Measurements from ENCODE around the gene ZNF579. TPM values are rescaled to one million over a fixed set of nuclear protein-coding genes. Genes with fewer than 3 reads are reported as not detected.
A peak's percentile ranks its signal among the peaks of the same experiment; 100 is the strongest.
"Not testable (repeated sequence)": the region's sequence is repeated elsewhere in the genome, so short reads cannot be mapped to it uniquely, and the experiment has no call there.

ZNF579 gene
- total RNA-seq, 2 experiments from 2014 or later, result 10.1 to 10.4 TPM

DNA sequence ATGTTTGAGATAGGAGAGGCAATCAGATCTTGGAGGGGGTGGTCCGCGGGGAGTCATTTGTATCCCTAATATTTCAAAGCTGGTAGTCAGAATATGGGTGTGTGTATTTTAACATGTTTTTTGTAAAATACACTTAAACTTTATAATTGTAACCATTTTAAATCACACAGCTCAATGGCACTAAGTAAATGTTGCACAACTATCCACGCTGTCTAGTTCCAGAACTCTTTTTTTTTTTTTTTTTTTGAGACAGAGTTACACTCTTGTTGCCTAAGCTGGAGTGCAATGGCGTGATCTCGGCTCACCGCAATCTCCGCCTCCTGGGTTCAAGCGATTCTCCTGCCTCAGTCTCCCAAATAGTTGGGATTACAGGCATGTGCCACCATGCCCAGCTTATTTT lies 3.2 kb upstream of the ZNF579 start:
- DNase-seq; H3K4me3 Mint-ChIP-seq; H3K27ac Mint-ChIP-seq; H3K9me3 Mint-ChIP-seq; H3K36me3 Mint-ChIP-seq; ATAC-seq (ENCODE audit: low read depth): not testable (repeated sequence)
- Mint-ChIP-seq H3K27me3 (peaks cover 24% of the 10 kb centered on the region), H3K4me1 (peaks cover 25% of the 10 kb centered on the region)
- POLR2A ChIA-PET, result interaction anchor here (0.6 to 1.2 kb wide), 2 partner anchors 16 to 41 kb away, joined by 4 to 6 read pairs; partner anchors contain the start of genes ZNF524 and ZNF784

DNA sequence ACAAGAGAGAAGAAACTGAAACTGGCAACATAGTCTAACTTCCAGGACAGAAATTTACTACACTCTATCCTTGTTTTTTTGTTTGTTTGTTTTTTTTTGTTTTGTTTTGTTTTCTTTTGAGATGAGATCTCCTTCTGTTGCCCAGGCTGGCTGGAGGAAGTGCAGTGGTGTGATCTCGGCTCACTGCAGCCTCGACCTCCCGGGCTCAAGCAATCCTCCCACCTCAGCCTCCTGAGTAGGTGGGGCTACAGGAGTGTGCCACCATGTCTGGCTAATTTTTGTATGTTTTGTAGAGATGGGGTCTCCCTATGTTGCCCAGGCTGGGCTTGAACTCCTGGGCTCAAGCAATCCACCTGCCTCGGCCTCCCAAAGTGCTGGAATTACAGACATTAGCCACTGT lies 1.6 kb upstream of the ZNF579 start:
- H3K9me3 Mint-ChIP-seq; ATAC-seq (ENCODE audit: low read depth); H3K27ac Mint-ChIP-seq; H3K4me3 Mint-ChIP-seq; POLR2A ChIA-PET; H3K36me3 Mint-ChIP-seq; DNase-seq: not testable (repeated sequence)
- Mint-ChIP-seq H3K27me3 (peaks cover 24% of the 10 kb centered on the region), H3K4me1 (peaks cover 23% of the 10 kb centered on the region)

- Mint-ChIP-seq H3K4me1 (peaks cover 20% of the 10 kb centered on the region), H3K9me3 (no peaks in the 10 kb centered on the region), H3K4me3 (no peak overlapping the region), H3K36me3 (peaks cover 10% of the 10 kb centered on the region), H3K27me3 (peaks cover 19% of the 10 kb centered on the region), H3K27ac (no peak overlapping the region)
- DNase-seq (no peak), ATAC-seq (ENCODE audit: low read depth) (no peak)
- POLR2A ChIA-PET, result no interaction called here
Observed at GRCh38 chr19:55581823-55582223, 1.2 kb upstream of the ZNF579 start.

GRCh38 chr19:55581145-55581822 lies 636 bp upstream of the ZNF579 start:
- POLR2A ChIA-PET, result no interaction called here
- Mint-ChIP-seq H3K36me3 (peaks cover 15% of the 10 kb centered on the region), H3K27ac (peak overlapping the region; percentile 51), H3K4me1 (peaks cover 20% of the 10 kb centered on the region), H3K4me3 (peak overlapping the region; percentile 90), H3K27me3 (peaks cover 14% of the 10 kb centered on the region), H3K9me3 (no peaks in the 10 kb centered on the region)
- ATAC-seq (ENCODE audit: low read depth) (no peak), DNase-seq (no peak)

GRCh38 chr19:55579766-55580621 lies 654 bp downstream of the ZNF579 start:
- POLR2A ChIA-PET, result interaction anchor here (0.8 kb wide), 1 partner anchor 19 kb away, joined by 3 read pairs; the partner anchor contains the start of gene FIZ1

DNA sequence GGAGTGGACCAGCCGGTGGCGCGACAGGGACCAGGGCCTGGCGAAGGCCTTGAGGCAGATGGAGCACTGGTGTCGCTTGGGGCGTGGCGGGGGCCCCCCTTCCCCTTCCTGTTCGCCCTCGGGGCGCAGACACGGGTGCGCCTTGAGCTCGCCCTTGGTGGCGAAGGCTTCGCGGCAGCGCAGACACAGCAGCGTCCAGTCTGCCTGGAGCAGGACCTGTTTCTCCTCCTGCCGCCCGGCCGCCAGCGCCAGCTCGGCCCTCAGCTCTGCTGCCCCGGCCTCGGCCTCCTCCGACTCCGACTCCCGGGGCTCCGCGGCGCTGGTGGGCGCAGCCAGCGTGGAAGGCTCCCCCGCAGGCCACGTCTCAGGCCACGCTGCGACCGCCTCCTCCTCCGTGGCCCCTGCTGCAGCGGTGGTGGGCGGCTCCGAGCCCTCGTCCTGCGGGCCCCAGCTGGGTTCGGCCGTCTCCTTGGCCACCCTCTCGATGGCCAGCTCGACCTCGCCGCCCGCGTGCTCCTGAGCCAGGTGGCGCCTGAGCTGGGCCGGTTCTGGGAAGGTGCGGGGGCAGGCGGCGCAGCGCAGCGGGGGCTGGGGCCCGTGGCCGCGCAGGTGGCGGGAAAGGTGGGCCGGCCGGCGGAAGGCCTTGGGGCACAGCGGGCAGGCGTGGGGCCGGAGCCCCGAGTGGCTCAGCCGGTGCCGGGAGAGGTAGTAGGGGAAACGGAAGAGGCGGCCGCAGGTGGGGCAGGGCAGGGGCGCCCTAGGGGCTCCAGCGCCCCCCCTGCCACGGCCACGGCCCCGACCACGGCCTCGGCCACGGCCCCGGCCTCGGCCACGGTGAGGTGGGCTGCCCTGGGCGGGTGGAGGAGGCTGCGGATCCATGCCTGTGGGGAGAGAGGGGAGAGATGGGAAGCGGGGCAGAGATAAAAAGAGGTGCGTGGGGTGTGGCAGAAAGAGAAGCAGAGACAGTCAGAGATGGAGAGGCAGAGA lies 1.6 kb downstream of the ZNF579 start:
- peaks cover 16% of the 10 kb centered on the region for H3K4me1 Mint-ChIP-seq
- POLR2A ChIA-PET, result no interaction called here
- peaks cover under 1% of the 10 kb centered on the region for H3K27me3 Mint-ChIP-seq
- no peak for ATAC-seq (ENCODE audit: low read depth)
- peak overlapping the region; percentile 84 for H3K27ac Mint-ChIP-seq
- H3K9me3 Mint-ChIP-seq, result no peaks in the 10 kb centered on the region
- peak overlapping the region; percentile 90 for H3K4me3 Mint-ChIP-seq
- H3K36me3 Mint-ChIP-seq, result peaks cover 15% of the 10 kb centered on the region
- DNase-seq, result no peak

More at GRCh38 chr19:55579766-55580621, 654 bp downstream of the ZNF579 start:
- Mint-ChIP-seq H3K27me3 (peaks cover 4% of the 10 kb centered on the region), H3K9me3 (no peaks in the 10 kb centered on the region), H3K27ac (peak overlapping the region; percentile 84), H3K36me3 (peaks cover 15% of the 10 kb centered on the region), H3K4me1 (peaks cover 16% of the 10 kb centered on the region), H3K4me3 (peak overlapping the region; percentile 90)
- no peak for DNase-seq
- peak; percentile 41 for ATAC-seq (ENCODE audit: low read depth)

GRCh38 chr19:55578031-55578760 lies 2.5 kb downstream of the ZNF579 start:
- POLR2A ChIA-PET, result no interaction called here
- no peaks in the 10 kb centered on the region for H3K9me3 Mint-ChIP-seq
- DNase-seq (no peak), ATAC-seq (ENCODE audit: low read depth) (no peak)
- H3K4me3 Mint-ChIP-seq, result no peak overlapping the region
- no peak overlapping the region for H3K27ac Mint-ChIP-seq
- H3K36me3 Mint-ChIP-seq, result peaks cover 15% of the 10 kb centered on the region
- H3K4me1 Mint-ChIP-seq, result peaks cover 16% of the 10 kb centered on the region
- H3K27me3 Mint-ChIP-seq, result no peaks in the 10 kb centered on the region

GRCh38 chr19:55576746-55577145 lies 3.9 kb downstream of the ZNF579 start:
- no peak overlapping the region for H3K4me3 Mint-ChIP-seq
- H3K27me3 Mint-ChIP-seq, result no peaks in the 10 kb centered on the region
- peaks cover 16% of the 10 kb centered on the region for H3K4me1 Mint-ChIP-seq
- H3K36me3 Mint-ChIP-seq, result peaks cover 15% of the 10 kb centered on the region
- no peaks in the 10 kb centered on the region for H3K9me3 Mint-ChIP-seq
- ATAC-seq (ENCODE audit: low read depth) (no peak), DNase-seq (no peak)
- POLR2A ChIA-PET, result no interaction called here
- H3K27ac Mint-ChIP-seq, result no peak overlapping the region

- H3K27ac Mint-ChIP-seq; H3K27me3 Mint-ChIP-seq; H3K4me3 Mint-ChIP-seq; H3K9me3 Mint-ChIP-seq; H3K4me1 Mint-ChIP-seq; ATAC-seq (ENCODE audit: low read depth); DNase-seq; POLR2A ChIA-PET: not testable (repeated sequence)
- H3K36me3 Mint-ChIP-seq, result peaks cover 11% of the 10 kb centered on the region
Observed at GRCh38 chr19:55573929-55574328, 6.7 kb downstream of the ZNF579 start.

- not testable (repeated sequence) for ATAC-seq (ENCODE audit: low read depth); H3K9me3 Mint-ChIP-seq; H3K27me3 Mint-ChIP-seq
Observed at GRCh38 chr19:55569477-55569876, 11.2 kb downstream of the ZNF579 start.

GRCh38 chr19:55567708-55568328 lies 12.8 kb downstream of the ZNF579 start:
- Mint-ChIP-seq H3K9me3 (no peaks in the 10 kb centered on the region), H3K4me1 (no peaks in the 10 kb centered on the region), H3K27me3 (peaks cover 5% of the 10 kb centered on the region), H3K4me3 (no peak overlapping the region), H3K36me3 (no peaks in the 10 kb centered on the region), H3K27ac (no peak overlapping the region)
- POLR2A ChIA-PET, result no interaction called here
- ATAC-seq (ENCODE audit: low read depth) (no peak), DNase-seq (no peak)

More at GRCh38 chr19:55569477-55569876, 11.2 kb downstream of the ZNF579 start:
- POLR2A ChIA-PET, H3K27ac Mint-ChIP-seq, H3K4me1 Mint-ChIP-seq, H3K36me3 Mint-ChIP-seq, H3K4me3 Mint-ChIP-seq, DNase-seq: not testable (repeated sequence)

DNA sequence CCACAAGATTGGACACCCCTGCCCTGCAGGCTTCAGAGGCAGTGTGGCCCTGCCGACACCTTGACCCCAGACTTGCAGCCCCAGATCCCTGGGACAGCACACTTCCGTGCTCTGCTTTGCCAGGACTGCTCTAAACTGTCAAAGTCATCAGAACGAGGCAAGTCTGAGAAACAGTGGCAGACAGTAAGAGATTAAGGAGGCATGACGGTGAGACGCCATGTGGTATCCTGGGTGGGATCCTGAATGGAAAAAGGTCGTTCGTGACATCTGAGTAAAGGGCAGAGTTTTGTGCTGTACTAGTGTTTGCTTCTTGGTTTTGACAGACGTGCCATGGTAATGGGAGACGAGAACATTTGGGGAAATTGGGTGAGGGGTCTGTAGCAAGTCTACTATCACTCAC lies 13.8 kb downstream of the ZNF579 start:
- POLR2A ChIA-PET, result no interaction called here
- ATAC-seq (ENCODE audit: low read depth) (no peak), DNase-seq (no peak)
- no peak overlapping the region for H3K27ac Mint-ChIP-seq
- no peaks in the 10 kb centered on the region for H3K4me1 Mint-ChIP-seq
- no peak overlapping the region for H3K4me3 Mint-ChIP-seq
- no peaks in the 10 kb centered on the region for H3K9me3 Mint-ChIP-seq
- no peaks in the 10 kb centered on the region for H3K36me3 Mint-ChIP-seq
- peaks cover 5% of the 10 kb centered on the region for H3K27me3 Mint-ChIP-seq
